CD4-positive, CD25-positive, alpha-beta regulatory T cell (primary cell): ENCODE results near the gene OR2V1. TPM values are rescaled to one million over a fixed set of nuclear protein-coding genes. Genes with fewer than 3 reads are reported as not detected.
"Not testable (repeated sequence)": the region's sequence is repeated elsewhere in the genome, so short reads cannot be mapped to it uniquely, and the experiment has no call there.

ENCODE experiments used
- ATAC-seq, 2 donors: fragments of 150-1000 bp; cut with Tn5 transposase; one replicate each; pipeline ENCODE4 v1.10.0; 2021; ENCODE audit warnings: low read depth in 2 of 2, moderate number of reproducible peaks in 2 of 2, moderate library complexity in 1 of 2
- DNase-seq, 3 donors: peaks; one replicate each; pipeline versions ENCODE4 v3.0.0 to v3.0.0-alpha.2; 2012 to 2022; ENCODE audit warnings: mixed read lengths in 1 of 3
- H3K27ac ChIP-seq: one replicate; pipeline ENCODE4 v1.7.0; 2013; ENCODE audit warnings: mild to moderate bottlenecking, low read length; ENCODE audit not compliant: insufficient read depth, poor library complexity, severe bottlenecking
- H3K27me3 ChIP-seq: one replicate; pipeline ENCODE4 v1.7.0; 2013; ENCODE audit warnings: low read length; ENCODE audit not compliant: control insufficient read depth, insufficient read depth
- H3K36me3 ChIP-seq: one replicate; pipeline ENCODE4 v1.7.0; 2013; ENCODE audit warnings: mild to moderate bottlenecking, low read length, moderate library complexity; ENCODE audit not compliant: control insufficient read depth, insufficient read depth
- H3K4me1 ChIP-seq: 2 replicates; pipeline ENCODE4 v1.7.0; 2013; ENCODE audit warnings: mild to moderate bottlenecking, low read length; ENCODE audit not compliant: insufficient read depth, control insufficient read depth, poor library complexity, severe bottlenecking
- H3K4me3 ChIP-seq: one replicate; pipeline ENCODE4 v1.7.0; 2013; ENCODE audit warnings: low read depth, mild to moderate bottlenecking, low read length, moderate library complexity
- H3K9me3 ChIP-seq, 2 experiments: 1 replicate in 1 of 2; 2 replicates in 1 of 2; pipeline ENCODE4 v1.7.0; 2013; ENCODE audit warnings: low read length in 2 of 2, mild to moderate bottlenecking in 1 of 2, moderate library complexity in 1 of 2; ENCODE audit not compliant: control insufficient read depth in 2 of 2
- H3K27ac Mint-ChIP-seq, 3 donors: one replicate each; pipeline ENCODE4 v1.8.0; 2020 to 2022; ENCODE audit warnings: mild to moderate bottlenecking in 3 of 3, mixed read lengths in 3 of 3, moderate library complexity in 2 of 3
- H3K27me3 Mint-ChIP-seq: one replicate; pipeline ENCODE4 v1.8.0; 2022; ENCODE audit warnings: mild to moderate bottlenecking, mixed read lengths
- H3K36me3 Mint-ChIP-seq: one replicate; pipeline ENCODE4 v1.8.0; 2020; ENCODE audit warnings: mixed read lengths
- H3K4me1 Mint-ChIP-seq, 4 donors: one replicate each; pipeline ENCODE4 v1.8.0; 2020 to 2022; ENCODE audit warnings: mixed read lengths in 4 of 4, mild to moderate bottlenecking in 1 of 4
- H3K4me3 Mint-ChIP-seq, 4 donors: one replicate each; pipeline ENCODE4 v1.8.0; 2020 to 2022; ENCODE audit warnings: mild to moderate bottlenecking in 4 of 4, mixed read lengths in 4 of 4, moderate library complexity in 3 of 4
- H3K9me3 Mint-ChIP-seq, 7 donors: one replicate each; pipeline ENCODE4 v1.8.0; 2020 to 2022; ENCODE audit warnings: mixed read lengths in 7 of 7, mild to moderate bottlenecking in 3 of 7, moderate library complexity in 2 of 7
- polyA plus RNA-seq, 4 donors: library from polyadenylated mRNA; unstranded; fragments of 300-500 nt; fragmentation: Illumina TruSeq; gene quantifications; one replicate each; pipeline ENCODE4 v1.2.3, GENCODE V29; 2021
- total RNA-seq: library from RNA; stranded (reverse); gene quantifications from one replicate; pipeline ENCODE4 v1.2.3, GENCODE V29; 2022

The OR2V1 gene
- total RNA-seq (not detected), polyA plus RNA-seq (not detected)

- Histone ChIP-seq H3K4me1 (no peaks in the 10 kb centered on the region), H3K27ac (no peak within 1 kb of the TSS), H3K4me3 (no peak within 1 kb of the TSS), H3K27me3 (peaks cover 3% of the 10 kb centered on the region), H3K36me3 (no peaks in the 10 kb centered on the region), H3K9me3 (no peaks in the 10 kb centered on the region)
- Mint-ChIP-seq H3K4me1 (peaks cover 0 to 6% (median 0%) of the 10 kb centered on the region in 4 donors), H3K27me3 (peaks cover 47% of the 10 kb centered on the region), H3K4me3 (no peak within 1 kb of the TSS), H3K9me3 (peaks cover 0 to 7% (median 4%) of the 10 kb centered on the region in 7 donors), H3K27ac (no peak within 1 kb of the TSS), H3K36me3 (peaks cover 5% of the 10 kb centered on the region)
- DNase-seq (no peak), ATAC-seq (no peak)
Measured at GRCh38 chr5:181130832-181131496, at the start of gene OR2V1. Gene OR2V1 (minus strand): TSS chr5:181131169. CDS start chr5:181125304, 5,865 bp downstream.

GRCh38 chr5:181177559-181177958 is 46.6 kb upstream of the OR2V1 start:
- H3K27ac Mint-ChIP-seq, H3K27me3 ChIP-seq, H3K4me3 ChIP-seq, H3K9me3 ChIP-seq, H3K36me3 Mint-ChIP-seq, H3K4me3 Mint-ChIP-seq, ATAC-seq, H3K36me3 ChIP-seq, H3K9me3 Mint-ChIP-seq, DNase-seq, H3K27ac ChIP-seq: not testable (repeated sequence)
- H3K4me1 ChIP-seq: peaks cover 12% of the 10 kb centered on the region
- peaks cover 50% of the 10 kb centered on the region for H3K27me3 Mint-ChIP-seq
- H3K4me1 Mint-ChIP-seq: peaks cover 13 to 19% (median 14%) of the 10 kb centered on the region in 4 donors

GRCh38 chr5:181176254-181176952 is 45.4 kb upstream of the OR2V1 start:
- H3K27ac Mint-ChIP-seq: no peak overlapping the region

GRCh38 chr5:181173420-181174342 is 42.7 kb upstream of the OR2V1 start:
- Histone ChIP-seq H3K27me3 (peaks cover 24% of the 10 kb centered on the region), H3K4me3 (peak overlapping the region; percentile 19), H3K36me3 (no peaks in the 10 kb centered on the region), H3K4me1 (peaks cover 6% of the 10 kb centered on the region), H3K9me3 (no peaks in the 10 kb centered on the region), H3K27ac (no peak overlapping the region)
- peaks cover 0 to 7% (median 0%) of the 10 kb centered on the region in 7 donors for H3K9me3 Mint-ChIP-seq
- H3K4me1 Mint-ChIP-seq: peaks cover 13 to 34% (median 22%) of the 10 kb centered on the region in 4 donors
- DNase-seq: peak in 2 of 3 donors; percentile 68 to 83
- no peaks in the 10 kb centered on the region for H3K36me3 Mint-ChIP-seq
- peak overlapping the region; percentile 81 to 93 (median 83) for H3K4me3 Mint-ChIP-seq
- peaks cover 78% of the 10 kb centered on the region for H3K27me3 Mint-ChIP-seq
- peak; percentile 59 to 61 for ATAC-seq
- H3K27ac Mint-ChIP-seq: peak overlapping the region in 1 of 3 donors; percentile 86

More at GRCh38 chr5:181176254-181176952, 45.4 kb upstream of the OR2V1 start:
- no peak overlapping the region for H3K4me3 ChIP-seq
- H3K27me3 ChIP-seq: peaks cover 12% of the 10 kb centered on the region
- DNase-seq (peak in 1 of 3 donors; percentile 46), ATAC-seq (no peak)
- no peaks in the 10 kb centered on the region for H3K36me3 ChIP-seq
- peaks cover 0 to 3% (median 0%) of the 10 kb centered on the region in 7 donors for H3K9me3 Mint-ChIP-seq
- no peaks in the 10 kb centered on the region for H3K9me3 ChIP-seq
- no peaks in the 10 kb centered on the region for H3K36me3 Mint-ChIP-seq
- peaks cover 6% of the 10 kb centered on the region for H3K4me1 ChIP-seq
- H3K27me3 Mint-ChIP-seq: peaks cover 51% of the 10 kb centered on the region
- H3K4me1 Mint-ChIP-seq: peaks cover 9 to 13% (median 11%) of the 10 kb centered on the region in 4 donors
- no peak overlapping the region for H3K27ac ChIP-seq
- no peak overlapping the region for H3K4me3 Mint-ChIP-seq

- no peak overlapping the region for H3K27ac ChIP-seq
- no peaks in the 10 kb centered on the region for H3K36me3 Mint-ChIP-seq
- H3K9me3 Mint-ChIP-seq: peaks cover 0 to 7% (median 0%) of the 10 kb centered on the region in 7 donors
- DNase-seq (no peak), ATAC-seq (peak; percentile 24 to 36)
- peaks cover 13 to 36% (median 22%) of the 10 kb centered on the region in 4 donors for H3K4me1 Mint-ChIP-seq
- H3K36me3 ChIP-seq: no peaks in the 10 kb centered on the region
- H3K27me3 ChIP-seq: peaks cover 30% of the 10 kb centered on the region
- H3K4me1 ChIP-seq: peaks cover 6% of the 10 kb centered on the region
- H3K4me3 Mint-ChIP-seq: peak overlapping the region; percentile 81 to 93 (median 83)
- H3K4me3 ChIP-seq: peak overlapping the region; percentile 45
- peaks cover 84% of the 10 kb centered on the region for H3K27me3 Mint-ChIP-seq
- no peaks in the 10 kb centered on the region for H3K9me3 ChIP-seq
- peak overlapping the region in 1 of 3 donors; percentile 86 for H3K27ac Mint-ChIP-seq
Measured at GRCh38 chr5:181173027-181173419, 42.1 kb upstream of the OR2V1 start.

GRCh38 chr5:181171782-181172181 is 40.8 kb upstream of the OR2V1 start:
- no peak overlapping the region for H3K4me3 Mint-ChIP-seq
- Histone ChIP-seq H3K4me1 (peaks cover 9% of the 10 kb centered on the region), H3K27ac (no peak overlapping the region), H3K36me3 (no peaks in the 10 kb centered on the region), H3K4me3 (no peak overlapping the region), H3K9me3 (no peaks in the 10 kb centered on the region), H3K27me3 (peaks cover 37% of the 10 kb centered on the region)
- no peaks in the 10 kb centered on the region for H3K36me3 Mint-ChIP-seq
- peaks cover 13 to 38% (median 28%) of the 10 kb centered on the region in 4 donors for H3K4me1 Mint-ChIP-seq
- DNase-seq: no peak
- no peak overlapping the region for H3K27ac Mint-ChIP-seq
- H3K9me3 Mint-ChIP-seq: peaks cover 0 to 7% (median 0%) of the 10 kb centered on the region in 7 donors
- peaks cover 89% of the 10 kb centered on the region for H3K27me3 Mint-ChIP-seq
- ATAC-seq: no peak

GRCh38 chr5:181170996-181171395 is 40.0 kb upstream of the OR2V1 start:
- Mint-ChIP-seq H3K9me3 (peaks cover 0 to 7% (median 0%) of the 10 kb centered on the region in 7 donors), H3K4me1 (peaks cover 15 to 46% (median 29%) of the 10 kb centered on the region in 4 donors), H3K4me3 (peak overlapping the region in 2 of 4 donors; percentile 32 to 56), H3K36me3 (no peaks in the 10 kb centered on the region), H3K27ac (no peak overlapping the region), H3K27me3 (peaks cover 89% of the 10 kb centered on the region)
- DNase-seq: no peak
- Histone ChIP-seq H3K9me3 (no peaks in the 10 kb centered on the region), H3K27me3 (peaks cover 37% of the 10 kb centered on the region), H3K36me3 (no peaks in the 10 kb centered on the region), H3K4me1 (peaks cover 9% of the 10 kb centered on the region), H3K27ac (no peak overlapping the region), H3K4me3 (no peak overlapping the region)
- ATAC-seq: no peak
